Loucy (cell line): Measurements from ENCODE around the gene TTF2.

Experiments
- EZH2phosphoT487 ChIP-seq: fragments of 200-600 bp; IDR thresholded peaks from 2 replicates; pipeline ENCODE4 v1.6.1; 2018; ENCODE audit warnings: antibody characterized with exemption, mild to moderate bottlenecking, moderate library complexity, borderline replicate concordance
- TF ChIP-seq, protein P1 (sequence below): fragments of 200-600 bp; sonication (generic); conservative IDR thresholded peaks from 2 replicates; pipeline ENCODE4 v1.5.1; 2014; ENCODE audit warnings: mild to moderate bottlenecking, antibody characterized with exemption, low read length

DNA sequence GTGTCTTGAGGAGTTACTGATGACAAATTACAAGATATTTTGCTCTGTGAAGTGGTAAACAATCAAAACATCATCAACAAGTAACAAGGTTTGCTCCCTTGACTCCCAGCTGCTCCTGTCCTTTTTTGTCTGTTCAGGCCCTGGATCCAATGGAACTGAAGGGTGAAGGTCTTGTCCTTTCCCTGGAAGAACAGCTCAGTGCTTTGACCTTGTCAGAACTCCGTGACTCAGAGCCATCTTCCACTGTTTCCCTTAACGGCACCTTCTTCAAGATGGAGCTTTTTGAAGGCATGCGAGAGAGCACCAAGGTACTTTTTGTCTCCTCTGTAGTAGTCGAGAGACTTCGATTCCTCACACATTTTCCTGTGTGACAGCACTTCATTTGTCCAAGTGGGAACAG is 32.5 kb downstream of the TTF2 start:
- TF ChIP-seq, protein P1, sequence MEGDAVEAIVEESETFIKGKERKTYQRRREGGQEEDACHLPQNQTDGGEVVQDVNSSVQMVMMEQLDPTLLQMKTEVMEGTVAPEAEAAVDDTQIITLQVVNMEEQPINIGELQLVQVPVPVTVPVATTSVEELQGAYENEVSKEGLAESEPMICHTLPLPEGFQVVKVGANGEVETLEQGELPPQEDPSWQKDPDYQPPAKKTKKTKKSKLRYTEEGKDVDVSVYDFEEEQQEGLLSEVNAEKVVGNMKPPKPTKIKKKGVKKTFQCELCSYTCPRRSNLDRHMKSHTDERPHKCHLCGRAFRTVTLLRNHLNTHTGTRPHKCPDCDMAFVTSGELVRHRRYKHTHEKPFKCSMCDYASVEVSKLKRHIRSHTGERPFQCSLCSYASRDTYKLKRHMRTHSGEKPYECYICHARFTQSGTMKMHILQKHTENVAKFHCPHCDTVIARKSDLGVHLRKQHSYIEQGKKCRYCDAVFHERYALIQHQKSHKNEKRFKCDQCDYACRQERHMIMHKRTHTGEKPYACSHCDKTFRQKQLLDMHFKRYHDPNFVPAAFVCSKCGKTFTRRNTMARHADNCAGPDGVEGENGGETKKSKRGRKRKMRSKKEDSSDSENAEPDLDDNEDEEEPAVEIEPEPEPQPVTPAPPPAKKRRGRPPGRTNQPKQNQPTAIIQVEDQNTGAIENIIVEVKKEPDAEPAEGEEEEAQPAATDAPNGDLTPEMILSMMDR = no peak
- no peak for TF ChIP-seq EZH2phosphoT487
